HepG2 (cell line): ENCODE measurements around the gene USP27X. TPM values are rescaled to one million over a fixed set of nuclear protein-coding genes. Genes with fewer than 3 reads are reported as not detected.

Source experiments
- ATAC-seq: fragments of 200-7000 bp; cut with Tn5 transposase; 3 replicates; pipeline ENCODE4 v1.9.1; 2020; ENCODE audit warnings: mild to moderate bottlenecking, moderate library complexity
- BruUV-seq: library from RNA; stranded (reverse); fragments of 400-500 nt; replicated peaks from 2 replicates; lab custom pipeline; 2021; lab: Mats Ljungman, UMichigan
- CTCF ChIA-PET: fragments of 300-600 bp; formaldehyde crosslinking; extraction: SDS; loops from one replicate; lab custom pipeline; 2021; ENCODE audit warnings: low total read pairs, inconsistent platforms, low intra/inter-chr PET ratio; lab: Yijun Ruan, JAX
- POLR2A ChIA-PET: fragments of 350-600 bp; sonication (Branson Sonifier 250); formaldehyde crosslinking; loops from one replicate; lab custom pipeline; 2020; ENCODE audit warnings: antibody characterized with exemption, inconsistent platforms; lab: Yijun Ruan, JAX
- DNase-seq: peaks from one replicate; pipeline ENCODE4 v3.0.0-alpha.2; 2015; ENCODE audit warnings: low spot score
- FAIRE-seq: peaks from 3 replicates; lab custom pipeline; 2011; peaks lifted over from hg19 to GRCh38; lab: Jason Lieb, UNC
- H2AFZ ChIP-seq: one replicate; pipeline ENCODE4 v1.6.1; 2011; ENCODE audit warnings: low read length, inconsistent platforms
- H3K27ac ChIP-seq: fragments of 300-600 bp; 3 replicates; pipeline ENCODE4 v1.8.0; 2011; ENCODE audit warnings: mixed run types, mild to moderate bottlenecking, mixed read lengths, low read length, inconsistent platforms; ENCODE audit not compliant: insufficient read depth; ENCODE audit errors: extremely low read length
- H3K27me3 ChIP-seq, 2 experiments: fragments of 200-600 bp in 1 of 2; 2 replicates in 1 of 2; 3 replicates in 1 of 2; pipeline versions ENCODE4 v1.6.0 to v1.8.0; 2011; ENCODE audit warnings: low read length in 2 of 2, mild to moderate bottlenecking in 2 of 2, moderate library complexity in 2 of 2, inconsistent platforms in 1 of 2; ENCODE audit not compliant: insufficient read depth in 2 of 2, control insufficient read depth in 1 of 2
- H3K36me3 ChIP-seq, 2 experiments: fragments of 200-600 bp in 1 of 2; replicated peaks in 1 of 2; 2 replicates in 1 of 2; 3 replicates in 1 of 2; pipeline versions ENCODE4 v1.5.1 to v1.8.0; 2011; ENCODE audit warnings: low read length in 2 of 2, inconsistent platforms in 1 of 2; ENCODE audit not compliant: insufficient read depth in 2 of 2, control insufficient read depth in 1 of 2
- H3K4me1 ChIP-seq: 2 replicates; pipeline ENCODE4 v1.5.1; 2012; ENCODE audit warnings: low read length, inconsistent platforms; ENCODE audit not compliant: insufficient read depth
- H3K4me2 ChIP-seq: 2 replicates; pipeline ENCODE4 v1.6.0; 2011; ENCODE audit warnings: low read depth, low read length, inconsistent platforms
- H3K4me3 ChIP-seq, 3 experiments: fragments of 200-600 bp in 1 of 3; sonication (generic), shearing (Covaris generic) in 1 of 3; replicated peaks in 1 of 3; 2 replicates each; pipeline ENCODE4 v1.5.1; 2011 to 2016; ENCODE audit warnings: low read length in 3 of 3, inconsistent platforms in 2 of 3, low read depth in 2 of 3, mild to moderate bottlenecking in 2 of 3, control low read depth in 1 of 3, mixed read lengths in 1 of 3; ENCODE audit not compliant: insufficient read depth in 1 of 3
- H3K79me2 ChIP-seq: one replicate; pipeline ENCODE4 v1.6.1; 2011; ENCODE audit warnings: low read length, inconsistent platforms; ENCODE audit not compliant: insufficient read depth
- H3K9ac ChIP-seq: 2 replicates; pipeline ENCODE4 v1.6.0; 2011; ENCODE audit warnings: mild to moderate bottlenecking, low read depth, low read length, inconsistent platforms; ENCODE audit not compliant: insufficient read depth
- H3K9me3 ChIP-seq: 2 replicates; pipeline ENCODE4 v1.5.1; 2012; ENCODE audit warnings: mild to moderate bottlenecking, low read length
- H4K20me1 ChIP-seq: 2 replicates; pipeline ENCODE4 v1.6.0; 2011; ENCODE audit warnings: inconsistent platforms, mild to moderate bottlenecking, low read length, moderate library complexity; ENCODE audit not compliant: insufficient read depth
- GATA4 ChIP-seq: sonication (generic); IDR thresholded peaks from 2 replicates; pipeline ENCODE4 v1.6.1; 2016; ENCODE audit warnings: antibody characterized with exemption, low read depth, borderline replicate concordance
- GTF2F1 ChIP-seq: fragments of 150-350 bp; IDR thresholded peaks from 2 replicates; pipeline ENCODE4 v1.6.1; 2014; ENCODE audit warnings: low read length
- HDAC2 ChIP-seq: sonication (generic); formaldehyde crosslinking; IDR thresholded peaks from 2 replicates; pipeline ENCODE4 v1.4.0; 2020; ENCODE audit warnings: missing genetic modification reagents
- HMG20A ChIP-seq: IDR thresholded peaks from 2 replicates; pipeline ENCODE4 v1.6.1; 2016; ENCODE audit warnings: borderline replicate concordance
- HNF4A ChIP-seq: sonication (generic); formaldehyde crosslinking; IDR thresholded peaks from 2 replicates; pipeline ENCODE4 v1.4.0; 2020; ENCODE audit warnings: missing genetic modification reagents
- LCORL ChIP-seq, 2 experiments: fragments of 450-650 bp in 1 of 2; sonication (generic) in 1 of 2; formaldehyde crosslinking in 1 of 2; IDR thresholded peaks; 2 replicates each; pipeline versions ENCODE4 v1.5.0 to v1.6.1; 2017 to 2020; ENCODE audit warnings: antibody characterized with exemption in 1 of 2, missing genetic modification reagents in 1 of 2
- NCOA2 ChIP-seq: sonication (generic); formaldehyde crosslinking; IDR thresholded peaks from 2 replicates; pipeline ENCODE4 v1.8.0; 2022; ENCODE audit warnings: inconsistent platforms
- NR2F6 ChIP-seq, 2 experiments: IDR thresholded peaks; 2 replicates each; pipeline ENCODE4 v1.6.1; 2016; ENCODE audit warnings: antibody characterized with exemption in 1 of 2, mild to moderate bottlenecking in 1 of 2
- PRMT3 ChIP-seq: sonication (generic); formaldehyde crosslinking; IDR thresholded peaks from 2 replicates; pipeline ENCODE4 v1.8.1; 2022; ENCODE audit warnings: low read depth, mild to moderate bottlenecking, moderate library complexity, missing genetic modification reagents, borderline replicate concordance
- SALL1 ChIP-seq: sonication (generic); formaldehyde crosslinking; IDR thresholded peaks from 2 replicates; pipeline ENCODE4 v1.8.0; 2022; ENCODE audit warnings: mild to moderate bottlenecking, missing genetic modification reagents
- SYNCRIP ChIP-seq: fragments of 200-400 bp; formaldehyde crosslinking; IDR thresholded peaks from 2 replicates; pipeline ENCODE4 v1.6.1; 2018; ENCODE audit warnings: mild to moderate bottlenecking, low read depth, low read length; ENCODE audit not compliant: insufficient read depth
- ZBTB21 ChIP-seq: sonication (generic); formaldehyde crosslinking; IDR thresholded peaks from 2 replicates; pipeline ENCODE4 v1.4.0; 2020; ENCODE audit warnings: missing genetic modification reagents
- ZMYM3 ChIP-seq: sonication (generic); formaldehyde crosslinking; IDR thresholded peaks from 2 replicates; pipeline ENCODE4 v1.5.1; 2020; ENCODE audit warnings: mild to moderate bottlenecking, missing genetic modification reagents
- ZNF292 ChIP-seq: sonication (generic); formaldehyde crosslinking; IDR thresholded peaks from 2 replicates; pipeline ENCODE4 v1.8.1; 2022; ENCODE audit warnings: mild to moderate bottlenecking, low read depth, missing genetic modification reagents, borderline replicate concordance
- ZNF354B ChIP-seq: sonication (generic); formaldehyde crosslinking; IDR thresholded peaks from 2 replicates; pipeline ENCODE4 v1.8.0; 2022; ENCODE audit warnings: mild to moderate bottlenecking, missing genetic modification reagents
- ZNF7 ChIP-seq: IDR thresholded peaks from 2 replicates; pipeline ENCODE4 v1.6.1; 2016; ENCODE audit warnings: missing biosample characterization, missing genetic modification reagents
- in situ Hi-C: cut with HindIII; loops from 2 replicates; pipeline ENCODE4 v1.10.0; 2017; ENCODE audit warnings: low pct_unique_long_range_greater_than_20kb; ENCODE audit not compliant: extremely low pct_ligation_motif_present
- intact Hi-C: fragments of 100-400 bp; cut with micrococcal nuclease; formaldehyde crosslinking; loops from one replicate; pipeline ENCODE4 v1.10.0; 2022; ENCODE audit not compliant: unreplicated experiment
- polyA plus RNA-seq, 8 experiments: library from polyadenylated mRNA; depleted of rRNA in 3 of 8; stranded (reverse) in 7 of 8; unstranded in 1 of 8; fragments of >200 nt; fragmentation: Illumina TruSeq in 4 of 8; extraction: Trizol in 4 of 8; gene quantifications; 2 replicates each; pipeline versions ENCODE4 v1.2.1 to v1.2.3, GENCODE V29; 2011 to 2016; ENCODE audit warnings: low read depth in 4 of 8, missing spikeins in 1 of 8, mixed read lengths in 1 of 8; ENCODE audit not compliant: insufficient read depth in 1 of 8
- total RNA-seq, 5 experiments: library from RNA; depleted of rRNA; stranded (reverse); fragments of >200 nt; fragmentation: Illumina TruSeq; extraction: Trizol; gene quantifications; 2 replicates each; pipeline ENCODE4 v1.2.3, GENCODE V29; 2016; ENCODE audit warnings: low read depth in 1 of 5
- TF ChIP-seq, protein P1 (sequence below): sonication (generic); formaldehyde crosslinking; IDR thresholded peaks from 2 replicates; pipeline ENCODE4 v1.4.0; 2020; ENCODE audit warnings: mild to moderate bottlenecking, missing genetic modification reagents
- TF ChIP-seq, protein P2 (sequence below): sonication (generic); formaldehyde crosslinking; IDR thresholded peaks from 2 replicates; pipeline ENCODE4 v1.9.0; 2021; ENCODE audit warnings: missing genetic modification reagents, borderline replicate concordance
- TF ChIP-seq, protein P3 (sequence below): fragments of 450-650 bp; IDR thresholded peaks from 2 replicates; pipeline ENCODE4 v1.6.1; 2017

The USP27X gene
- total and polyA plus RNA-seq, 2 of the 13 experiments (the other 11 are each of a cell fraction or from before 2014, with no cell fraction given), result 7.2 to 9.7 TPM

DNA sequence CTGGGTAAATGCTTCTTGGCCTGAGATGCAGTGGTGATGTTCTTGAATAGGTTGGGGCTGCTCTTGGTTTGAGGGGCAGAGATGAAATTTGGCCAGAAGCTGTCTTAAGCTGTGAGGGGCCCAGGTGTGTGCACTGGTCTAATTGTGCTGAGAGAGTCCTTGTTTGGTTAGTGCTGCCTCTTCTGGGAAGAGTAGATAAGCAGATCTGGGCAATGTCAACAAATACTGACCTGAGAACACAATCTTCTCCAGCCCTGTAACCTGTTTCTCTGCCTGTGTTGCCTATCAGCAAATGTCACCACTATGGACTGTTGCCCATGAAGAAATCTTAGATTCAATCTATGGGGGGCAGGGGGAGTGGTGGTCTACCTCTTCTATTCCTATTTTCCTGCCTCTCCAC is 17.2 kb upstream of the USP27X start:
- POLR2A ChIA-PET, result interaction anchor here (1.4 to 2.1 kb wide), 3 partner anchors 15 to 20 kb away, joined by 4 to 6 read pairs (median 5); partner anchors contain the start of gene USP27X
- intact Hi-C loops, result no loop called here
- no peaks in the 10 kb centered on the region for H3K79me2 ChIP-seq
- TF ChIP-seq ZNF7 (CRISPR knock-in tag) (no peak), NR2F6 (IDR thresholded peaks at IDR 0.05) (peak; percentile 38), NR2F6 (CRISPR knock-in tag; IDR thresholded peaks at IDR 0.05) (peak; percentile 71), ZBTB21 (no peak), SALL1 (CRISPR knock-in tag) (peak; percentile 44; the same call in 1 of the 2 replicates), NCOA2 (peak; percentile 85), GATA4 (peak; percentile 75; the same call in 1 of the 2 replicates), PRMT3 (CRISPR knock-in tag) (no peak), SYNCRIP (no peak), ZNF354B (CRISPR knock-in tag) (no peak), ZMYM3 (no peak), LCORL (IDR thresholded peaks at IDR 0.05) (no peak), LCORL (CRISPR knock-in tag; IDR thresholded peaks at IDR 0.05) (peak; percentile 52; the same call in 1 of the 2 replicates), HMG20A (CRISPR knock-in tag) (no peak), ZNF292 (0 out of 2 replicates have a peak, but pooled peaks have one; percentile 46), HDAC2 (CRISPR knock-in tag) (peak; percentile 41; the same call in 1 of the 2 replicates), GTF2F1 (no peak), HNF4A (CRISPR knock-in tag) (peak; percentile 61)
- TF ChIP-seq, protein P1, sequence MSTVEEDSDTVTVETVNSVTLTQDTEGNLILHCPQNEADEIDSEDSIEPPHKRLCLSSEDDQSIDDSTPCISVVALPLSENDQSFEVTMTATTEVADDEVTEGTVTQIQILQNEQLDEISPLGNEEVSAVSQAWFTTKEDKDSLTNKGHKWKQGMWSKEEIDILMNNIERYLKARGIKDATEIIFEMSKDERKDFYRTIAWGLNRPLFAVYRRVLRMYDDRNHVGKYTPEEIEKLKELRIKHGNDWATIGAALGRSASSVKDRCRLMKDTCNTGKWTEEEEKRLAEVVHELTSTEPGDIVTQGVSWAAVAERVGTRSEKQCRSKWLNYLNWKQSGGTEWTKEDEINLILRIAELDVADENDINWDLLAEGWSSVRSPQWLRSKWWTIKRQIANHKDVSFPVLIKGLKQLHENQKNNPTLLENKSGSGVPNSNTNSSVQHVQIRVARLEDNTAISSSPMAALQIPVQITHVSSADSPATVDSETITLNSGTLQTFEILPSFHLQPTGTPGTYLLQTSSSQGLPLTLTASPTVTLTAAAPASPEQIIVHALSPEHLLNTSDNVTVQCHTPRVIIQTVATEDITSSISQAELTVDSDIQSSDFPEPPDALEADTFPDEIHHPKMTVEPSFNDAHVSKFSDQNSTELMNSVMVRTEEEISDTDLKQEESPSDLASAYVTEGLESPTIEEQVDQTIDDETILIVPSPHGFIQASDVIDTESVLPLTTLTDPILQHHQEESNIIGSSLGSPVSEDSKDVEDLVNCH (CRISPR knock-in tag), result no peak
- TF ChIP-seq, protein P2, sequence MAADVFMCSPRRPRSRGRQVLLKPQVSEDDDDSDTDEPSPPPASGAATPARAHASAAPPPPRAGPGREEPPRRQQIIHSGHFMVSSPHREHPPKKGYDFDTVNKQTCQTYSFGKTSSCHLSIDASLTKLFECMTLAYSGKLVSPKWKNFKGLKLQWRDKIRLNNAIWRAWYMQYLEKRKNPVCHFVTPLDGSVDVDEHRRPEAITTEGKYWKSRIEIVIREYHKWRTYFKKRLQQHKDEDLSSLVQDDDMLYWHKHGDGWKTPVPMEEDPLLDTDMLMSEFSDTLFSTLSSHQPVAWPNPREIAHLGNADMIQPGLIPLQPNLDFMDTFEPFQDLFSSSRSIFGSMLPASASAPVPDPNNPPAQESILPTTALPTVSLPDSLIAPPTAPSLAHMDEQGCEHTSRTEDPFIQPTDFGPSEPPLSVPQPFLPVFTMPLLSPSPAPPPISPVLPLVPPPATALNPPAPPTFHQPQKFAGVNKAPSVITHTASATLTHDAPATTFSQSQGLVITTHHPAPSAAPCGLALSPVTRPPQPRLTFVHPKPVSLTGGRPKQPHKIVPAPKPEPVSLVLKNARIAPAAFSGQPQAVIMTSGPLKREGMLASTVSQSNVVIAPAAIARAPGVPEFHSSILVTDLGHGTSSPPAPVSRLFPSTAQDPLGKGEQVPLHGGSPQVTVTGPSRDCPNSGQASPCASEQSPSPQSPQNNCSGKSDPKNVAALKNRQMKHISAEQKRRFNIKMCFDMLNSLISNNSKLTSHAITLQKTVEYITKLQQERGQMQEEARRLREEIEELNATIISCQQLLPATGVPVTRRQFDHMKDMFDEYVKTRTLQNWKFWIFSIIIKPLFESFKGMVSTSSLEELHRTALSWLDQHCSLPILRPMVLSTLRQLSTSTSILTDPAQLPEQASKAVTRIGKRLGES (CRISPR knock-in tag), result no peak
- TF ChIP-seq, protein P3, sequence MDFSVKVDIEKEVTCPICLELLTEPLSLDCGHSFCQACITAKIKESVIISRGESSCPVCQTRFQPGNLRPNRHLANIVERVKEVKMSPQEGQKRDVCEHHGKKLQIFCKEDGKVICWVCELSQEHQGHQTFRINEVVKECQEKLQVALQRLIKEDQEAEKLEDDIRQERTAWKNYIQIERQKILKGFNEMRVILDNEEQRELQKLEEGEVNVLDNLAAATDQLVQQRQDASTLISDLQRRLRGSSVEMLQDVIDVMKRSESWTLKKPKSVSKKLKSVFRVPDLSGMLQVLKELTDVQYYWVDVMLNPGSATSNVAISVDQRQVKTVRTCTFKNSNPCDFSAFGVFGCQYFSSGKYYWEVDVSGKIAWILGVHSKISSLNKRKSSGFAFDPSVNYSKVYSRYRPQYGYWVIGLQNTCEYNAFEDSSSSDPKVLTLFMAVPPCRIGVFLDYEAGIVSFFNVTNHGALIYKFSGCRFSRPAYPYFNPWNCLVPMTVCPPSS, result no peak

More for the DNA sequence above, 17.2 kb upstream of the USP27X start:
- H3K4me1 ChIP-seq, result peaks cover 57% of the 10 kb centered on the region
- in situ Hi-C loops, result no loop called here
- peak overlapping the region; percentile 60 for H3K4me2 ChIP-seq
- no peak overlapping the region for H3K4me3 ChIP-seq
- CTCF ChIA-PET, result no interaction called here
- no TSS peak for BruUV-seq
- H3K9ac ChIP-seq, result 0 out of 2 replicates have a peak overlapping the region, but pooled peaks have one; percentile 8
- no peaks in the 10 kb centered on the region for H3K27me3 ChIP-seq
- DNase-seq (peak; percentile 59), FAIRE-seq (peak; percentile 73), ATAC-seq (peak; percentile 76)
- H4K20me1 ChIP-seq, result no peaks in the 10 kb centered on the region
- H3K27ac ChIP-seq, result peak overlapping the region; percentile 65
- no peaks in the 10 kb centered on the region for H3K36me3 ChIP-seq
- H3K9me3 ChIP-seq, result no peaks in the 10 kb centered on the region
- no peak overlapping the region for H2AFZ ChIP-seq
